GM12878 (cell line): Measurements from ENCODE around the gene CNTNAP5. TPM values are rescaled to one million over a fixed set of nuclear protein-coding genes. Genes with fewer than 3 reads are reported as not detected.

Source experiments
- ATAC-seq: fragments of 200-7000 bp; cut with Tn5 transposase; 3 replicates; pipeline ENCODE4 v1.9.1; 2020; ENCODE audit warnings: mild to moderate bottlenecking, moderate library complexity
- BruUV-seq: library from RNA; stranded (reverse); fragments of 400-500 nt; replicated peaks from 2 replicates; lab custom pipeline; 2021; lab: Mats Ljungman, UMichigan
- CTCF ChIA-PET: fragments of 300-600 bp; sonication (Branson Sonifier 250); formaldehyde crosslinking; extraction: SDS; loops from one replicate; lab custom pipeline; 2021; ENCODE audit warnings: inconsistent platforms; lab: Yijun Ruan, JAX
- POLR2A ChIA-PET: fragments of 350-600 bp; formaldehyde crosslinking; extraction: SDS; loops from one replicate; lab custom pipeline; 2021; ENCODE audit warnings: inconsistent platforms; lab: Charles Lee
- RAD21 ChIA-PET: fragments of 300-600 bp; sonication (Branson Sonifier 250); formaldehyde crosslinking; loops from one replicate; lab custom pipeline; 2023; ENCODE audit warnings: antibody characterized with exemption; ENCODE audit not compliant: unreplicated experiment; lab: Charles Lee
- SMC1A ChIA-PET: fragments of 300-600 bp; sonication (Branson Sonifier 250); formaldehyde crosslinking; loops from one replicate; lab custom pipeline; 2023; ENCODE audit not compliant: unreplicated experiment, uncharacterized antibody; lab: Charles Lee
- DNase-seq: peaks from one replicate; pipeline ENCODE4 v3.0.0-alpha.2; 2011; ENCODE audit warnings: low read depth, low spot score
- FAIRE-seq: peaks from 3 replicates; lab custom pipeline; 2011; peaks lifted over from hg19 to GRCh38; lab: Jason Lieb, UNC
- H2AFZ ChIP-seq: 2 replicates; pipeline ENCODE4 v1.6.0; 2011; ENCODE audit warnings: low read depth, low read length, control low read depth; ENCODE audit not compliant: control insufficient read depth
- H3K27ac ChIP-seq: 2 replicates; pipeline ENCODE4 v1.5.1; 2011; ENCODE audit warnings: control low read depth; ENCODE audit not compliant: control insufficient read depth, insufficient read depth
- H3K27me3 ChIP-seq, 2 experiments: replicated peaks in 1 of 2; 2 replicates each; pipeline versions ENCODE4 v1.6.0 to v1.6.1; 2011; ENCODE audit warnings: low read length in 1 of 2; ENCODE audit not compliant: control insufficient read depth in 2 of 2, insufficient read depth in 2 of 2
- H3K36me3 ChIP-seq, 2 experiments: 2 replicates each; pipeline ENCODE4 v1.5.1; 2011; ENCODE audit warnings: low read length in 1 of 2; ENCODE audit not compliant: control insufficient read depth in 2 of 2, insufficient read depth in 2 of 2
- H3K4me1 ChIP-seq: 2 replicates; pipeline ENCODE4 v1.6.1; 2011; ENCODE audit warnings: mild to moderate bottlenecking, low read length, moderate library complexity, mixed read lengths; ENCODE audit not compliant: control insufficient read depth, insufficient read depth
- H3K4me2 ChIP-seq: 2 replicates; pipeline ENCODE4 v1.6.0; 2011; ENCODE audit warnings: control low read depth; ENCODE audit not compliant: control insufficient read depth, insufficient read depth
- H3K4me3 ChIP-seq: fragments of 200-600 bp; sonication (generic); 2 replicates; pipeline ENCODE4 v1.5.1; 2016
- H3K79me2 ChIP-seq: 2 replicates; pipeline ENCODE4 v1.6.0; 2011; ENCODE audit warnings: low read length; ENCODE audit not compliant: control insufficient read depth, insufficient read depth
- H3K9ac ChIP-seq: 2 replicates; pipeline ENCODE4 v1.8.0; 2011; ENCODE audit warnings: low read length, control low read depth, mixed read lengths; ENCODE audit not compliant: control insufficient read depth, insufficient read depth
- H3K9me3 ChIP-seq: replicated peaks from 3 replicates; pipeline ENCODE4 v1.5.1; 2011; ENCODE audit warnings: mild to moderate bottlenecking, low read length; ENCODE audit not compliant: control insufficient read depth, insufficient read depth
- H4K20me1 ChIP-seq: 2 replicates; pipeline ENCODE4 v1.6.0; 2011; ENCODE audit not compliant: control insufficient read depth, insufficient read depth
- E4F1 ChIP-seq: fragments of 450-650 bp; IDR thresholded peaks from 2 replicates; pipeline ENCODE4 v1.6.1; 2018; ENCODE audit warnings: borderline replicate concordance, mild to moderate bottlenecking; ENCODE audit not compliant: partially characterized antibody
- IKZF2 ChIP-seq, 2 experiments: fragments of 450-650 bp; IDR thresholded peaks; 2 replicates each; pipeline ENCODE4 v1.6.1; 2017; ENCODE audit warnings: mild to moderate bottlenecking in 2 of 2, moderate library complexity in 2 of 2
- MTA2 ChIP-seq: fragments of 450-650 bp; IDR thresholded peaks from 2 replicates; pipeline ENCODE4 v1.6.1; 2016; ENCODE audit warnings: low read depth, mild to moderate bottlenecking, moderate library complexity
- RAD51 ChIP-seq: fragments of 450-650 bp; IDR thresholded peaks from 2 replicates; pipeline ENCODE4 v1.6.1; 2016; ENCODE audit warnings: moderate library complexity, mild to moderate bottlenecking, inconsistent platforms
- SIN3A ChIP-seq: IDR thresholded peaks from 2 replicates; pipeline ENCODE4 v1.6.1; 2012; ENCODE audit warnings: low read depth, low read length, improper control_type of control experiment
- STAT1 ChIP-seq: fragments of 450-650 bp; conservative IDR thresholded peaks from 2 replicates; pipeline ENCODE4 v1.6.1; 2014; ENCODE audit warnings: antibody characterized with exemption, mild to moderate bottlenecking
- ZNF622 ChIP-seq: fragments of 450-650 bp; IDR thresholded peaks from 2 replicates; pipeline ENCODE4 v1.6.1; 2017; ENCODE audit warnings: mild to moderate bottlenecking, inconsistent platforms
- WGBS: methylation state at CpG from one replicate; pipeline ENCODE4 v1.1.6; 2016; ENCODE audit warnings: low lambda C conversion rate; ENCODE audit not compliant: insufficient replicate concordance, insufficient coverage; ENCODE audit errors: missing lambda C conversion rate; 5-methylcytosine and 5-hydroxymethylcytosine counted together
- in situ Hi-C: fragments of 300-500 bp; cut with MboI; formaldehyde crosslinking; loops from 9 replicates; pipeline ENCODE4 v1.14.3; 2018; ENCODE audit warnings: mixed read lengths
- intact Hi-C: fragments of 100-400 bp; cut with micrococcal nuclease; formaldehyde crosslinking; loops from one replicate; pipeline ENCODE4 v1.14.2; 2022; ENCODE audit not compliant: unreplicated experiment
- polyA plus RNA-seq, 11 experiments: library from polyadenylated mRNA; depleted of rRNA in 4 of 11; unstranded in 6 of 11; stranded (reverse) in 5 of 11; fragments of >200 nt; fragmentation: Nextera tagmentation in 4 of 11; fragmentation: Illumina TruSeq in 1 of 11; extraction: Ambion mirVana in 4 of 11; extraction: Trizol in 1 of 11; gene quantifications; 1 replicate in 1 of 11; 2 replicates in 10 of 11; pipeline versions ENCODE4 v1.2.1 to v1.2.3, GENCODE V29; 2011 to 2016; ENCODE audit warnings: inconsistent platforms in 2 of 11, missing spikeins in 2 of 11, low read depth in 1 of 11
- total RNA-seq, 4 experiments: library from RNA; depleted of rRNA in 3 of 4; stranded (reverse); fragments of >200 nt in 3 of 4; fragmentation: Illumina TruSeq in 1 of 4; extraction: Trizol in 1 of 4; gene quantifications; 2 replicates each; pipeline versions ENCODE4 v1.2.1 to v1.2.3, GENCODE V29; 2013 to 2021

CNTNAP5 gene
- total and polyA plus RNA-seq, 10 of the 15 experiments (the other 5 are each of a cell fraction or from before 2014, with no cell fraction given): not detected

- FAIRE-seq (no peak), DNase-seq (no peak), ATAC-seq (no peak)
- Histone ChIP-seq H3K9ac (no peak overlapping the region), H3K27me3 (no peaks in the 10 kb centered on the region), H4K20me1 (no peaks in the 10 kb centered on the region), H3K4me2 (no peak overlapping the region), H2AFZ (no peak overlapping the region), H3K4me3 (no peak overlapping the region), H3K9me3 (no peaks in the 10 kb centered on the region), H3K27ac (no peak overlapping the region), H3K79me2 (no peaks in the 10 kb centered on the region), H3K4me1 (no peaks in the 10 kb centered on the region), H3K36me3 (no peaks in the 10 kb centered on the region)
- ChIA-PET CTCF (no interaction called here), RAD21 (no interaction called here), SMC1A (no interaction called here), POLR2A (no interaction called here)
- in situ Hi-C loops: no loop called here
- BruUV-seq: no TSS peak
- intact Hi-C loops: no loop called here
- TF ChIP-seq ZNF622 (no peak), MTA2 (no peak)
- WGBS: 16% methylated on average over 10 of the region's 10 CpGs
These were observed 256.5 kb downstream of the CNTNAP5 start for GRCh38 chr2:124281541-124281940.

- in situ Hi-C loops: no loop called here
- Histone ChIP-seq H3K4me2 (no peak overlapping the region), H3K36me3 (no peaks in the 10 kb centered on the region), H3K4me3 (no peak overlapping the region)
- intact Hi-C loops: no loop called here
- FAIRE-seq (no peak), ATAC-seq (no peak), DNase-seq (no peak)
- TF ChIP-seq IKZF2 (IDR thresholded peaks at IDR 0.05) (no peak), RAD51 (no peak), E4F1 (no peak), SIN3A (no peak), STAT1 (no peak)
- TF ChIP-seq, all 136 proteins: peak for 0
- ChIA-PET CTCF (no interaction called here), SMC1A (no interaction called here), RAD21 (no interaction called here), POLR2A (no interaction called here)
- H4K20me1 ChIP-seq: no peaks in the 10 kb centered on the region
- no peak overlapping the region for H3K27ac ChIP-seq
- BruUV-seq: no TSS peak
- no peaks in the 10 kb centered on the region for H3K79me2 ChIP-seq
- no peak overlapping the region for H2AFZ ChIP-seq
- no peak overlapping the region for H3K9ac ChIP-seq
- H3K4me1 ChIP-seq: no peaks in the 10 kb centered on the region
- no peaks in the 10 kb centered on the region for H3K9me3 ChIP-seq
- no peaks in the 10 kb centered on the region for H3K27me3 ChIP-seq
These were observed 258.0 kb downstream of the CNTNAP5 start for GRCh38 chr2:124283096-124283495.
